Vagina (tissue), 2 donors: ENCODE results near the gene MIF.

ENCODE experiments used
- POLR2AphosphoS5 ChIP-seq, 2 donors: sonication (generic); formaldehyde crosslinking; IDR thresholded peaks; one replicate each; pipeline ENCODE4 v1.9.0; 2017; ENCODE audit warnings: antibody characterized with exemption in 2 of 2, mild to moderate bottlenecking in 2 of 2, low read depth in 1 of 2; ENCODE audit not compliant: insufficient read depth in 1 of 2
- TF ChIP-seq, protein P1 (sequence below), 3 experiments: fragments of 450-650 bp in 2 of 3; fragments of 200-600 bp in 1 of 3; sonication (generic) in 1 of 3; IDR thresholded peaks; one replicate each; pipeline ENCODE4 v1.5.1; 2017 to 2019; ENCODE audit warnings: antibody characterized with exemption in 3 of 3, mild to moderate bottlenecking in 2 of 3, moderate library complexity in 2 of 3

DNA sequence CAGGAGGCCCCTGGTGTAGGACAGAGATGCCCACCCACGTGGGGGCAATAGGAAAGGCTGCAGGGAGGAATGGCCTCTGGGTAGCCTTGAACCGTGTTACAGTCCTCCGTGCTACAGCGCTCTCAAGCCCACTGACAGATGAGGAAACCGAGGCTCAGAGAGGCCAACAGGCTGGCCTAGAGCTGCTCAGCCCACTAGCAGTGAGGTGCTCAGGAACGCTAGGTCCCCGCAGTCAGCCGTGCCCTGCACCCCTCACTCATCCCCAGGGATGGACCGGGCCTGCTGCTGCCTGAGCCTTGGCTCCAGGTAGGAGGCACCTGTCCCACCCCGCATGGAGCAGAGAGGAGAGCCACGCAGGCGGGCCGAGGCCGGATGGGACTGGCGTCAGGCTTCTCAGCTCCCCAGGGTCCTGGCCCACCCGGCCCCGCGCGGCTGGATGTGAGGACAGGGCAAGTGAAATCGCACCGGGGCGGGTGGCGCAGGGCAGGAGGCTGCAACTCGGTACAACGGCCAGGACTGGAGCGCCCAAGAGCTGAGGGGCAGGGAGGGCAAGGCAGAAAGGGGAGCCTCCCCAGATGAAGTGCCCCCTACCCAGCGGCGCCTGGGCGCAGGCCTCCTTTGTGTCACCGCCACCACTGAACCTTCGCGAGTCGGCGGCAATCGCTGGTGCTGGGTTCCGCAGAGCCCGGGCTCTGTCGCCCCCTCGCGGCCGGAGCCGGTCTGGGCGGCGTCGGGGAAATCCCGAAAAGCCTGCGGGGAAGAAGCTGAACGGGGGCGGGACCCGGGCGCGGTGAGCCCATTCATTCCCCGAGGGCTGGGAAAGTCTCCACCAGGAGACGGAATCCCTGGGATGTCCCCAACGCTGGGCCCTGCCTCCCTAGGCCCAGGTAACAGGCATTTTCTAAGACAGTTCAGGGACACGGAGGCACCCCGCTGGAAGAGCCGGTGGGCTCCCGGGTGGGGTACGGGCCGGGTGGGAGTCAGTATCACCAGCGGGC is 44.9 kb upstream of the MIF start:
- TF ChIP-seq, protein P1, sequence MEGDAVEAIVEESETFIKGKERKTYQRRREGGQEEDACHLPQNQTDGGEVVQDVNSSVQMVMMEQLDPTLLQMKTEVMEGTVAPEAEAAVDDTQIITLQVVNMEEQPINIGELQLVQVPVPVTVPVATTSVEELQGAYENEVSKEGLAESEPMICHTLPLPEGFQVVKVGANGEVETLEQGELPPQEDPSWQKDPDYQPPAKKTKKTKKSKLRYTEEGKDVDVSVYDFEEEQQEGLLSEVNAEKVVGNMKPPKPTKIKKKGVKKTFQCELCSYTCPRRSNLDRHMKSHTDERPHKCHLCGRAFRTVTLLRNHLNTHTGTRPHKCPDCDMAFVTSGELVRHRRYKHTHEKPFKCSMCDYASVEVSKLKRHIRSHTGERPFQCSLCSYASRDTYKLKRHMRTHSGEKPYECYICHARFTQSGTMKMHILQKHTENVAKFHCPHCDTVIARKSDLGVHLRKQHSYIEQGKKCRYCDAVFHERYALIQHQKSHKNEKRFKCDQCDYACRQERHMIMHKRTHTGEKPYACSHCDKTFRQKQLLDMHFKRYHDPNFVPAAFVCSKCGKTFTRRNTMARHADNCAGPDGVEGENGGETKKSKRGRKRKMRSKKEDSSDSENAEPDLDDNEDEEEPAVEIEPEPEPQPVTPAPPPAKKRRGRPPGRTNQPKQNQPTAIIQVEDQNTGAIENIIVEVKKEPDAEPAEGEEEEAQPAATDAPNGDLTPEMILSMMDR (IDR thresholded peaks at IDR 0.05), result peak; percentile 92 to 94 (median 93)
- peak in 1 of 2 donors; percentile 43 for TF ChIP-seq POLR2AphosphoS5 (IDR thresholded peaks at IDR 0.05; ENCODE audit: insufficient read depth in 1 of 2, low read depth in 1 of 2)
